ENCODE measurements around the gene CDH11. TPM values are rescaled to one million over a fixed set of nuclear protein-coding genes. Genes with fewer than 3 reads are reported as not detected.

Gene CDH11
- total RNA-seq, 4 donors from 2014 or later: 22.4 to 47.8 (median 35.6) TPM

DNA sequence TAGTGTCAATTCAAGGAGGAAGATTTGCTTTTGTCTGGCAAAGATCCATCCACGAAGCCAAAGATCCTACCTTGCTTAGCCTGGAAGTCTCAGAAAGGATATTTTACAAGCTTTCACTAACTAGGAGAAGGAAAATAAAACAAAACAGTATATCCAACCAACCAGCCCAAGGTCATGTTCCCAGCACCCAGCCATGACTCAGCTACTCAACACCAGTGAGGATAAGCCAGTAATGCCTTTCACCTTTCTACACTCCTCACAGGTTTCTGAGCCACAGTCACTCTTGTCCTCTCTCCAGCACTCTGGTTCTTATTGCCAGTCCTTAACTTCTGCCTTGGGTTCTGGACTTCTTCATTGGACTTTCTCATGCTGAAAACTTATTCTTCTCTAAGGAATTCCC, 116.2 kb downstream of the CDH11 start:
- no peak overlapping the region for H3K27ac ChIP-seq (replicated peaks in 1 of 4)
- H3K4me1 ChIP-seq: no peaks in the 10 kb centered on the region
- peaks cover 0 to 19% (median 0%) of the 10 kb centered on the region in 4 donors for H3K36me3 ChIP-seq
- no peak overlapping the region for H3K4me3 ChIP-seq
- H3K9me3 ChIP-seq: no peaks in the 10 kb centered on the region
- 96% methylated on average over 1 of the region's 1 CpG for WGBS
- H3K27me3 ChIP-seq: no peaks in the 10 kb centered on the region
- no peak for DNase-seq (ENCODE audit: extremely low spot score)
- intact Hi-C loops (cut with DNase I): loop anchor here (10.0 kb wide), 1 partner anchor 61 kb away; no protein-coding TSS in a partner anchor
- TF ChIP-seq POLR2A (IDR thresholded peaks at IDR 0.05; ENCODE audit: low read depth) (no peak), EP300 (IDR thresholded peaks at IDR 0.05) (no peak), POLR2AphosphoS5 (IDR thresholded peaks at IDR 0.05) (no peak)

DNA sequence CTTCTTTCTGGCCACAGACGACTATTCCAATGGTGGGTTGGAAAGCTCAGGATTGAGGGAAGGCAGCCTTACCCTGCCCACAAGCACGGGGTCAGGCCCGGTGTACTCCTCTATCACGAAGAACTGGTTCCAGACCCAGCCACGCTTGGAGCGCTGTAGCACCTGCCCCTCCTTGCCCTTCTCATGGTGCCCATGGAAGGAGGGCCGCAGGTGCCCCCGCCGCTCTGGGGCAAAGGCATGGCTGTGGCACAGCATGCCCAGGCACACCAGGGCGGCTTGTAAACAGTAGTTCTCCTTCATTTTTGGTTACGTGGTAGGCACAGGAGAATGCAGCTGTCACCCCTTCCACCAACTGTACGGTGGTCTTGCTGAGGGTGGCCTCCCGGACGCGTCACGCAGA, 117.3 kb downstream of the CDH11 start:
- peaks cover 0 to 19% (median 0%) of the 10 kb centered on the region in 4 donors for H3K36me3 ChIP-seq
- H3K9me3 ChIP-seq: no peaks in the 10 kb centered on the region
- 97% methylated on average over 10 of the region's 16 CpGs for WGBS
- no peaks in the 10 kb centered on the region for H3K27me3 ChIP-seq
- no peak overlapping the region for H3K4me3 ChIP-seq
- no peak overlapping the region for H3K27ac ChIP-seq (replicated peaks in 1 of 4)
- H3K4me1 ChIP-seq: no peaks in the 10 kb centered on the region
- DNase-seq (ENCODE audit: extremely low spot score): no peak
- intact Hi-C loops (cut with DNase I): loop anchor here (10.0 kb wide), 1 partner anchor 60 kb away; no protein-coding TSS in a partner anchor
- TF ChIP-seq, protein P1, sequence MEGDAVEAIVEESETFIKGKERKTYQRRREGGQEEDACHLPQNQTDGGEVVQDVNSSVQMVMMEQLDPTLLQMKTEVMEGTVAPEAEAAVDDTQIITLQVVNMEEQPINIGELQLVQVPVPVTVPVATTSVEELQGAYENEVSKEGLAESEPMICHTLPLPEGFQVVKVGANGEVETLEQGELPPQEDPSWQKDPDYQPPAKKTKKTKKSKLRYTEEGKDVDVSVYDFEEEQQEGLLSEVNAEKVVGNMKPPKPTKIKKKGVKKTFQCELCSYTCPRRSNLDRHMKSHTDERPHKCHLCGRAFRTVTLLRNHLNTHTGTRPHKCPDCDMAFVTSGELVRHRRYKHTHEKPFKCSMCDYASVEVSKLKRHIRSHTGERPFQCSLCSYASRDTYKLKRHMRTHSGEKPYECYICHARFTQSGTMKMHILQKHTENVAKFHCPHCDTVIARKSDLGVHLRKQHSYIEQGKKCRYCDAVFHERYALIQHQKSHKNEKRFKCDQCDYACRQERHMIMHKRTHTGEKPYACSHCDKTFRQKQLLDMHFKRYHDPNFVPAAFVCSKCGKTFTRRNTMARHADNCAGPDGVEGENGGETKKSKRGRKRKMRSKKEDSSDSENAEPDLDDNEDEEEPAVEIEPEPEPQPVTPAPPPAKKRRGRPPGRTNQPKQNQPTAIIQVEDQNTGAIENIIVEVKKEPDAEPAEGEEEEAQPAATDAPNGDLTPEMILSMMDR (IDR thresholded peaks at IDR 0.05): no peak
- TF ChIP-seq EP300 (IDR thresholded peaks at IDR 0.05) (no peak), POLR2AphosphoS5 (IDR thresholded peaks at IDR 0.05) (no peak), POLR2A (IDR thresholded peaks at IDR 0.05; ENCODE audit: low read depth) (no peak)

DNA sequence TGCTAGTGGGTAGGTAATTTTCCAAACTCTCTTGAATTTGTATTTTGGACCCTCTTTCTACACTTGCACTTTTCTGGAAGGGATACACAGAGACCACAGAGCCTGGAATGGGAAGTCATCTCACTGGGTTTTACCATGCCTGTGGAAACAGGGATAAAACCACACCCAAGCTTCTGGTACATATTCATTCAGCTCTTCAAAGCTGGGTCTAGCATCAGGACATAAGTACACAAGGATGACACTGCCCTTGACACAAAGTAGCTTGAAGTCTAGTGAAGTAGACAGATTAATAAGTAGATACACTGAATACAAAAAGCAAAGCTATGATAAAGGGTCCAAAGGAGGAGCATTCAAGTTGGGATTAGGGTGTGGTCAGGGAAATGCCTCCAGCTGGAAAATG, 118.2 kb downstream of the CDH11 start:
- Histone ChIP-seq H3K4me1 (no peaks in the 10 kb centered on the region), H3K27me3 (no peaks in the 10 kb centered on the region), H3K27ac (replicated peaks in 1 of 4) (no peak overlapping the region), H3K9me3 (no peaks in the 10 kb centered on the region), H3K4me3 (no peak overlapping the region), H3K36me3 (peaks cover 0 to 19% (median under 1%) of the 10 kb centered on the region in 4 donors)
- no peak for TF ChIP-seq POLR2A (IDR thresholded peaks at IDR 0.05; ENCODE audit: low read depth)
- TF ChIP-seq EP300 (IDR thresholded peaks at IDR 0.05): no peak
- TF ChIP-seq, protein P1 (IDR thresholded peaks at IDR 0.05): no peak
- no peak for TF ChIP-seq POLR2AphosphoS5 (IDR thresholded peaks at IDR 0.05)
- no peak for DNase-seq (ENCODE audit: extremely low spot score)
- intact Hi-C loops (cut with DNase I): loop anchor here (10.0 kb wide), 1 partner anchor 59 kb away; no protein-coding TSS in a partner anchor

DNA sequence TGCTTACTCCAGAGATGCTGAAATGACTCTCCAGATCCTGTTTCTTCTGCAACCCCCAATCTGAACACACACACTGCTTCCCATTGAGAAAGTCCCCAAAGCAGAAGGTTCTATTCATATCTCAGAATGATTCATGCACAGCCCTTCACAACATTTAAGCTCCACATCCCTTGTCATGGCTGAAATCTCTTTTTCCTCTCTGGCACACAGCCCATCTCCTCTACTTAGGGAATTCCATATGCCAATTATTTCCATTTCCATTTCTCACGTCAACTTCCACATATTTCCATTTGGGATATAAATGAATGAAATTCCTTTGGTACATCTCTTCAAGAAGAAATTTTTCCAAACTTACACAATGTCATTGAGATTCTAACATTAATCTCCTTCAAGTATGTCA, 119.6 kb downstream of the CDH11 start:
- no peak overlapping the region for H3K27ac ChIP-seq (replicated peaks in 1 of 4)
- H3K9me3 ChIP-seq: no peaks in the 10 kb centered on the region
- H3K4me3 ChIP-seq: no peak overlapping the region
- intact Hi-C loops (cut with DNase I): loop anchor here (10.0 kb wide), 1 partner anchor 57 kb away; no protein-coding TSS in a partner anchor
- peaks cover 0 to 30% (median 6%) of the 10 kb centered on the region in 4 donors for H3K36me3 ChIP-seq
- H3K4me1 ChIP-seq: no peaks in the 10 kb centered on the region
- H3K27me3 ChIP-seq: no peaks in the 10 kb centered on the region
- no peak for DNase-seq (ENCODE audit: extremely low spot score)
- TF ChIP-seq EP300 (IDR thresholded peaks at IDR 0.05) (no peak), POLR2AphosphoS5 (IDR thresholded peaks at IDR 0.05) (no peak), POLR2A (IDR thresholded peaks at IDR 0.05; ENCODE audit: low read depth) (no peak)
- TF ChIP-seq, protein P1 (IDR thresholded peaks at IDR 0.05): no peak
- WGBS: 53% methylated on average over 1 of the region's 1 CpG

DNA sequence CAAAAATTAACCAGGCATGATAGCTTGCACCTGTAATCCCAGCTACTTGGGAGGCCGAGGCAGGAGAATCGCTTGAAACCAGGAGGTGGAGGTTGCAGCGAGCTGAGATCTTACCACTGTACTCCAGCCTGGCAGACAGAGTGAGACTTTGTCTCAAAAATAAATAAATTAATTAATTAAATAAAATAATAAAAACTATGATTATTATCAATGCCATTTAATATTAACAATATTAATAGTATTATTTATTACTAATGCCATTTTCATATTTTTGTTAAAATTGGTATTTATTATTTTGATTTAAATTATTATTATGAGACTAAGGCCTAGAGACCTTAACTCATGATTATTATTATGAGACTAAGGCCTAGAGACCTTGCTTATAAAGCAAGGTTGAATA, 121.2 kb downstream of the CDH11 start:
- Histone ChIP-seq H3K27ac (replicated peaks in 1 of 4) (no peak overlapping the region), H3K36me3 (peaks cover 0 to 40% (median 6%) of the 10 kb centered on the region in 4 donors)
- TF ChIP-seq EP300 (IDR thresholded peaks at IDR 0.05): no peak
- TF ChIP-seq, protein P1 (IDR thresholded peaks at IDR 0.05): no peak
- no peak for TF ChIP-seq POLR2A (IDR thresholded peaks at IDR 0.05; ENCODE audit: low read depth)
- no peak for TF ChIP-seq POLR2AphosphoS5 (IDR thresholded peaks at IDR 0.05)

More for the DNA sequence above, 121.2 kb downstream of the CDH11 start:
- H3K4me3 ChIP-seq: no peak overlapping the region
- no peaks in the 10 kb centered on the region for H3K9me3 ChIP-seq
- H3K27me3 ChIP-seq: no peaks in the 10 kb centered on the region
- no peak for DNase-seq (ENCODE audit: extremely low spot score)
- 78% methylated on average over 3 of the region's 3 CpGs for WGBS
- intact Hi-C loops (cut with DNase I): loop anchor here (10.0 kb wide), 1 partner anchor 56 kb away; no protein-coding TSS in a partner anchor
- H3K4me1 ChIP-seq: no peaks in the 10 kb centered on the region
